Astrocyte of the cerebellum (primary cell): Measurements from ENCODE around the gene LMAN2L.

Source experiments
- DNase-seq: peaks from one replicate; pipeline ENCODE4 v3.0.0-alpha.2; 2011; ENCODE audit warnings: low read depth
- H3K4me3 ChIP-seq: 2 replicates; pipeline ENCODE4 v1.5.1; 2011; ENCODE audit warnings: mild to moderate bottlenecking, low read depth, low read length, moderate library complexity
- CTCF ChIP-seq: IDR thresholded peaks from 2 replicates; pipeline ENCODE4 v1.5.1; 2012; ENCODE audit warnings: low read length, low read depth, moderate library complexity, mild to moderate bottlenecking; ENCODE audit errors: missing control alignments
- in situ Hi-C: cut with HindIII; loops from 2 replicates; pipeline ENCODE4 v1.10.0; 2017; ENCODE audit warnings: low sequenced_read_pairs

LMAN2L gene

GRCh38 chr2:96694816-96695455 lies 44.9 kb downstream of the LMAN2L start:
- no peak for DNase-seq
- in situ Hi-C loops: no loop called here
- no peak overlapping the region for H3K4me3 ChIP-seq
- TF ChIP-seq CTCF: no peak

- in situ Hi-C loops: no loop called here
- no peak for TF ChIP-seq CTCF
- no peak overlapping the region for H3K4me3 ChIP-seq
- no peak for DNase-seq
These were observed 45.6 kb downstream of the LMAN2L start for GRCh38 chr2:96694279-96694678.

- in situ Hi-C loops: no loop called here
- no peak overlapping the region for H3K4me3 ChIP-seq
- TF ChIP-seq CTCF: no peak
- DNase-seq: no peak
These were observed 46.3 kb downstream of the LMAN2L start for GRCh38 chr2:96693286-96694200.

- DNase-seq: no peak
- H3K4me3 ChIP-seq: no peak overlapping the region
- in situ Hi-C loops: no loop called here
- TF ChIP-seq CTCF: no peak
These were observed 47.5 kb downstream of the LMAN2L start for GRCh38 chr2:96692094-96692971.

- in situ Hi-C loops: no loop called here
- no peak overlapping the region for H3K4me3 ChIP-seq
- no peak for DNase-seq
- no peak for TF ChIP-seq CTCF
These were observed 48.7 kb downstream of the LMAN2L start for GRCh38 chr2:96691022-96691612.
